K562 (cell line): ENCODE measurements around the gene CLSTN1. TPM values are rescaled to one million over a fixed set of nuclear protein-coding genes. Genes with fewer than 3 reads are reported as not detected.
A peak's percentile ranks its signal among the peaks of the same experiment; 100 is the strongest.

Experiments
- ATF3 ChIP-seq, 2 experiments: fragments of 450-650 bp in 1 of 2; sonication (generic) in 1 of 2; formaldehyde crosslinking in 1 of 2; IDR thresholded peaks in 1 of 2; conservative IDR thresholded peaks in 1 of 2; 2 replicates each; pipeline versions ENCODE4 v1.6.1 to v1.8.1; 2016 to 2023; ENCODE audit warnings: mild to moderate bottlenecking in 2 of 2, moderate library complexity in 2 of 2, inconsistent platforms in 1 of 2, missing genetic modification reagents in 1 of 2
- BRCA1 ChIP-seq, 2 experiments: fragments of 450-650 bp in 1 of 2; sonication (generic) in 1 of 2; formaldehyde crosslinking in 1 of 2; IDR thresholded peaks; 2 replicates each; pipeline versions ENCODE4 v1.5.0 to v1.6.1; 2017 to 2020; ENCODE audit warnings: mild to moderate bottlenecking in 1 of 2, missing genetic modification reagents in 1 of 2
- COPS2 ChIP-seq: fragments of 450-650 bp; conservative IDR thresholded peaks from 2 replicates; pipeline ENCODE4 v1.6.1; 2016; ENCODE audit warnings: mild to moderate bottlenecking, moderate library complexity
- CXXC5 ChIP-seq: fragments of 250-450 bp; sonication (Bioruptor Pico); IDR thresholded peaks from 2 replicates; pipeline ENCODE4 v1.8.0; 2022; ENCODE audit warnings: inconsistent platforms, mild to moderate bottlenecking, moderate library complexity
- DIDO1 ChIP-seq: fragments of 450-650 bp; IDR thresholded peaks from 2 replicates; pipeline ENCODE4 v1.6.1; 2016; ENCODE audit warnings: low read depth, missing biosample characterization, missing genetic modification characterization
- E2F8 ChIP-seq: fragments of 450-650 bp; IDR thresholded peaks from 2 replicates; pipeline ENCODE4 v1.7.1; 2018; ENCODE audit warnings: mild to moderate bottlenecking, low read depth; ENCODE audit not compliant: partially characterized antibody
- EP400 ChIP-seq: fragments of 450-650 bp; IDR thresholded peaks from 2 replicates; pipeline ENCODE4 v1.6.1; 2017; ENCODE audit warnings: antibody characterized with exemption, mild to moderate bottlenecking, moderate library complexity
- ERF ChIP-seq: fragments of 450-650 bp; formaldehyde crosslinking; IDR thresholded peaks from 2 replicates; pipeline ENCODE4 v1.4.0; 2020; ENCODE audit warnings: mild to moderate bottlenecking, mixed read lengths
- FOSL1 ChIP-seq: fragments of 200-800 bp; sonication (Bioruptor generic); conservative IDR thresholded peaks from 2 replicates; pipeline ENCODE4 v1.6.1; 2016; ENCODE audit warnings: missing genetic modification characterization, missing compliant biosample characterization
- FOXM1 ChIP-seq, 2 experiments: fragments of 450-650 bp in 1 of 2; sonication (generic) in 1 of 2; formaldehyde crosslinking in 1 of 2; IDR thresholded peaks; 2 replicates each; pipeline versions ENCODE4 v1.6.1 to v1.9.0; 2017 to 2022; ENCODE audit warnings: low read depth in 2 of 2, mild to moderate bottlenecking in 2 of 2, missing genetic modification reagents in 1 of 2, moderate library complexity in 1 of 2
- GTF3C2 ChIP-seq: IDR thresholded peaks from 3 replicates; pipeline ENCODE4 v1.6.1; 2011; ENCODE audit warnings: borderline replicate concordance, mild to moderate bottlenecking, moderate library complexity; ENCODE audit not compliant: insufficient read length; ENCODE audit errors: extremely low read depth
- HMG20B ChIP-seq: fragments of 250-450 bp; sonication (Bioruptor Pico); IDR thresholded peaks from 2 replicates; pipeline ENCODE4 v1.5.0; 2021; ENCODE audit warnings: mild to moderate bottlenecking
- MEF2A ChIP-seq: IDR thresholded peaks from 2 replicates; pipeline ENCODE4 v1.6.1; 2011; ENCODE audit warnings: low read depth, mild to moderate bottlenecking, low read length, moderate library complexity; ENCODE audit not compliant: control insufficient read depth
- MIER1 ChIP-seq: fragments of 450-650 bp; IDR thresholded peaks from 2 replicates; pipeline ENCODE4 v1.6.1; 2016; ENCODE audit warnings: antibody characterized with exemption, mild to moderate bottlenecking, low read depth
- MYC ChIP-seq, 2 experiments: fragments of 250-450 bp in 1 of 2; sonication (Bioruptor Pico) in 1 of 2; IDR thresholded peaks; 2 replicates each; pipeline versions ENCODE4 v1.5.1 to v1.6.1; 2012 to 2021; ENCODE audit warnings: low read depth in 2 of 2, borderline replicate concordance in 1 of 2, improper control_type of control experiment in 1 of 2, low read length in 1 of 2, mild to moderate bottlenecking in 1 of 2, moderate library complexity in 1 of 2
- SOX6 ChIP-seq: fragments of 450-650 bp; IDR thresholded peaks from 2 replicates; pipeline ENCODE4 v1.6.1; 2014; ENCODE audit warnings: mild to moderate bottlenecking
- TRIM24 ChIP-seq, 2 experiments: fragments of 450-650 bp; IDR thresholded peaks; 2 replicates each; pipeline ENCODE4 v1.6.1; 2016
- ZNF75A ChIP-seq: fragments of 450-650 bp; formaldehyde crosslinking; IDR thresholded peaks from 2 replicates; pipeline ENCODE4 v1.4.0; 2020; ENCODE audit warnings: mild to moderate bottlenecking
- ZNF79 ChIP-seq: fragments of 250-450 bp; sonication (Bioruptor Pico); IDR thresholded peaks from 2 replicates; pipeline ENCODE4 v1.4.0; 2020; ENCODE audit warnings: low read depth, mild to moderate bottlenecking, moderate library complexity
- polyA plus RNA-seq, 8 experiments: library from polyadenylated mRNA; depleted of rRNA in 4 of 8; stranded (reverse) in 5 of 8; unstranded in 3 of 8; fragments of >200 nt; fragmentation: Nextera tagmentation in 2 of 8; fragmentation: Illumina TruSeq in 1 of 8; extraction: Ambion mirVana in 2 of 8; extraction: Trizol in 1 of 8; gene quantifications; 2 replicates each; pipeline versions ENCODE4 v1.2.1 to v1.2.3, GENCODE V29; 2011 to 2014; ENCODE audit warnings: inconsistent platforms in 1 of 8, missing spikeins in 1 of 8
- total RNA-seq, 7 experiments: library from RNA; depleted of rRNA in 6 of 7; stranded (reverse); fragments of >200 nt in 6 of 7; fragmentation: Illumina TruSeq in 2 of 7; extraction: Trizol in 2 of 7; gene quantifications; 2 replicates each; pipeline versions ENCODE4 v1.2.1 to v1.2.3, GENCODE V29; 2011 to 2021; ENCODE audit warnings: low replicate concordance in 1 of 7

The CLSTN1 gene
- total and polyA plus RNA-seq, 9 of the 15 experiments (the other 6 are each of a cell fraction or from before 2014, with no cell fraction given), result 1.1 to 32.5 (median 13.3) TPM

- TF ChIP-seq ZNF75A (CRISPR knock-in tag) (peak; percentile 59; the same call in 1 of the 2 replicates), FOSL1 (tag) (peak; percentile 46; the same call in 1 of the 2 replicates), HMG20B (no peak), BRCA1 (IDR thresholded peaks at IDR 0.05) (no peak), BRCA1 (CRISPR knock-in tag; IDR thresholded peaks at IDR 0.05) (no peak), EP400 (peak; percentile 95), ERF (CRISPR knock-in tag) (no peak; the same call in 1 of the 2 replicates), MYC (IDR thresholded peaks at IDR 0.05; ENCODE audit: low read depth, low read length) (peak; percentile 90), MYC (CRISPR knock-in tag; IDR thresholded peaks at IDR 0.05; ENCODE audit: borderline replicate concordance, low read depth) (peak; percentile 87; the same call in 1 of the 2 replicates), GTF3C2 (no peak), DIDO1 (tag) (0 out of 2 replicates have a peak, but pooled peaks have one; percentile 28), SOX6 (peak; percentile 68; the same call in 1 of the 2 replicates), MIER1 (no peak), ATF3 (IDR thresholded peaks at IDR 0.05) (0 out of 2 replicates have a peak, but pooled peaks have one; percentile 11), ATF3 (CRISPR knock-in tag; conservative IDR thresholded peaks at IDR 0.05) (peak; percentile 75; the same call in 1 of the 2 replicates), COPS2 (no peak), E2F8 (peak; percentile 59), FOXM1 (IDR thresholded peaks at IDR 0.05; ENCODE audit: low read depth) (no peak; the same call in 1 of the 2 replicates), FOXM1 (CRISPR knock-in tag; IDR thresholded peaks at IDR 0.05; ENCODE audit: low read depth) (no peak), CXXC5 (CRISPR knock-in tag) (peak; percentile 81), TRIM24 (IDR thresholded peaks at IDR 0.05) (peak; percentile 15 to 38; a peak in 2 of 4 replicates), MEF2A (no peak), ZNF79 (peak; percentile 70; the same call in 1 of the 2 replicates)
Measured at GRCh38 chr1:9717193-9718005, 106.4 kb downstream of the CLSTN1 start (continued).
